GM12878 (cell line): ENCODE results near the gene RNASEH2A. TPM values are rescaled to one million over a fixed set of nuclear protein-coding genes. Genes with fewer than 3 reads are reported as not detected.

Source experiments
- CBX5 ChIP-seq: sonication (generic); IDR thresholded peaks from 2 replicates; pipeline ENCODE4 v1.6.1; 2016; ENCODE audit warnings: low read depth, moderate library complexity, mild to moderate bottlenecking, inconsistent platforms
- CEBPZ ChIP-seq: fragments of 150-350 bp; IDR thresholded peaks from 2 replicates; pipeline ENCODE4 v1.6.1; 2016; ENCODE audit warnings: low read depth, low read length
- GABPA ChIP-seq: IDR thresholded peaks from 2 replicates; pipeline ENCODE4 v1.6.1; 2014; ENCODE audit warnings: antibody characterized with exemption, low read depth, mild to moderate bottlenecking, inconsistent platforms
- HCFC1 ChIP-seq: fragments of 150-350 bp; IDR thresholded peaks from 2 replicates; pipeline ENCODE4 v1.6.1; 2014; ENCODE audit warnings: low read length
- HDAC6 ChIP-seq: fragments of 200-600 bp; sonication (generic); IDR thresholded peaks from one replicate; pipeline ENCODE4 v1.8.0; 2017; ENCODE audit warnings: antibody characterized with exemption; ENCODE audit not compliant: unreplicated experiment
- IKZF2 ChIP-seq, 2 experiments: fragments of 450-650 bp; IDR thresholded peaks; 2 replicates each; pipeline ENCODE4 v1.6.1; 2017; ENCODE audit warnings: mild to moderate bottlenecking in 2 of 2, moderate library complexity in 2 of 2
- KDM1A ChIP-seq: fragments of 200-600 bp; sonication (generic); IDR thresholded peaks from 2 replicates; pipeline ENCODE4 v1.6.1; 2016; ENCODE audit warnings: borderline replicate concordance
- MLLT1 ChIP-seq: fragments of 450-650 bp; IDR thresholded peaks from 2 replicates; pipeline ENCODE4 v1.6.1; 2016; ENCODE audit warnings: mild to moderate bottlenecking
- PAX5 ChIP-seq: IDR thresholded peaks from 2 replicates; pipeline ENCODE4 v1.6.1; 2011; ENCODE audit warnings: low read depth, low read length, borderline replicate concordance
- POLR2A ChIP-seq: IDR thresholded peaks from 2 replicates; pipeline ENCODE4 v1.6.1; 2011; ENCODE audit warnings: low read depth, mild to moderate bottlenecking, low read length
- RAD21 ChIP-seq: IDR thresholded peaks from 2 replicates; pipeline ENCODE4 v1.6.1; 2011; ENCODE audit warnings: mild to moderate bottlenecking, low read depth, low read length, moderate library complexity; ENCODE audit not compliant: insufficient read depth
- RAD51 ChIP-seq: fragments of 450-650 bp; IDR thresholded peaks from 2 replicates; pipeline ENCODE4 v1.6.1; 2016; ENCODE audit warnings: moderate library complexity, mild to moderate bottlenecking, inconsistent platforms
- RB1 ChIP-seq: fragments of 450-650 bp; formaldehyde crosslinking; IDR thresholded peaks from 2 replicates; pipeline ENCODE4 v1.6.1; 2017; ENCODE audit warnings: mild to moderate bottlenecking, borderline replicate concordance
- SIX5 ChIP-seq: IDR thresholded peaks from 2 replicates; pipeline ENCODE4 v1.6.1; 2011; ENCODE audit warnings: mild to moderate bottlenecking, low read depth, low read length, moderate library complexity; ENCODE audit not compliant: severe bottlenecking
- SMAD5 ChIP-seq: IDR thresholded peaks from 2 replicates; pipeline ENCODE4 v1.6.1; 2016; ENCODE audit warnings: antibody characterized with exemption, low read depth
- TAF1 ChIP-seq: IDR thresholded peaks from 2 replicates; pipeline ENCODE4 v1.6.1; 2011; ENCODE audit warnings: mild to moderate bottlenecking, low read depth, low read length, borderline replicate concordance
- TARDBP ChIP-seq: IDR thresholded peaks from 2 replicates; pipeline ENCODE4 v1.6.1; 2016; ENCODE audit warnings: borderline replicate concordance
- ZBED1 ChIP-seq: IDR thresholded peaks from 2 replicates; pipeline ENCODE4 v1.6.1; 2016; ENCODE audit warnings: borderline replicate concordance
- ZNF207 ChIP-seq: fragments of 450-650 bp; IDR thresholded peaks from 2 replicates; pipeline ENCODE4 v1.6.1; 2014; ENCODE audit warnings: antibody characterized with exemption, mild to moderate bottlenecking, borderline replicate concordance
- polyA plus RNA-seq, 11 experiments: library from polyadenylated mRNA; depleted of rRNA in 4 of 11; unstranded in 6 of 11; stranded (reverse) in 5 of 11; fragments of >200 nt; fragmentation: Nextera tagmentation in 4 of 11; fragmentation: Illumina TruSeq in 1 of 11; extraction: Ambion mirVana in 4 of 11; extraction: Trizol in 1 of 11; gene quantifications; 1 replicate in 1 of 11; 2 replicates in 10 of 11; pipeline versions ENCODE4 v1.2.1 to v1.2.3, GENCODE V29; 2011 to 2016; ENCODE audit warnings: inconsistent platforms in 2 of 11, missing spikeins in 2 of 11, low read depth in 1 of 11
- total RNA-seq, 4 experiments: library from RNA; depleted of rRNA in 3 of 4; stranded (reverse); fragments of >200 nt in 3 of 4; fragmentation: Illumina TruSeq in 1 of 4; extraction: Trizol in 1 of 4; gene quantifications; 2 replicates each; pipeline versions ENCODE4 v1.2.1 to v1.2.3, GENCODE V29; 2013 to 2021
- TF ChIP-seq, protein P1 (sequence below): fragments of 450-650 bp; conservative IDR thresholded peaks from 2 replicates; pipeline ENCODE4 v1.6.1; 2017; ENCODE audit warnings: mild to moderate bottlenecking, moderate library complexity
- TF ChIP-seq, protein P2 (sequence below): IDR thresholded peaks from 2 replicates; pipeline ENCODE4 v1.6.1; 2012; ENCODE audit warnings: mild to moderate bottlenecking, low read depth, low read length

RNASEH2A gene
- total and polyA plus RNA-seq, 10 of the 15 experiments (the other 5 are each of a cell fraction or from before 2014, with no cell fraction given) = 17.4 to 103 (median 40.4) TPM

GRCh38 chr19:12766051-12766521 is 40.3 kb upstream of the RNASEH2A start (continued):
- TF ChIP-seq MLLT1 = no peak
- no peak for TF ChIP-seq CEBPZ
- TF ChIP-seq, protein P1, sequence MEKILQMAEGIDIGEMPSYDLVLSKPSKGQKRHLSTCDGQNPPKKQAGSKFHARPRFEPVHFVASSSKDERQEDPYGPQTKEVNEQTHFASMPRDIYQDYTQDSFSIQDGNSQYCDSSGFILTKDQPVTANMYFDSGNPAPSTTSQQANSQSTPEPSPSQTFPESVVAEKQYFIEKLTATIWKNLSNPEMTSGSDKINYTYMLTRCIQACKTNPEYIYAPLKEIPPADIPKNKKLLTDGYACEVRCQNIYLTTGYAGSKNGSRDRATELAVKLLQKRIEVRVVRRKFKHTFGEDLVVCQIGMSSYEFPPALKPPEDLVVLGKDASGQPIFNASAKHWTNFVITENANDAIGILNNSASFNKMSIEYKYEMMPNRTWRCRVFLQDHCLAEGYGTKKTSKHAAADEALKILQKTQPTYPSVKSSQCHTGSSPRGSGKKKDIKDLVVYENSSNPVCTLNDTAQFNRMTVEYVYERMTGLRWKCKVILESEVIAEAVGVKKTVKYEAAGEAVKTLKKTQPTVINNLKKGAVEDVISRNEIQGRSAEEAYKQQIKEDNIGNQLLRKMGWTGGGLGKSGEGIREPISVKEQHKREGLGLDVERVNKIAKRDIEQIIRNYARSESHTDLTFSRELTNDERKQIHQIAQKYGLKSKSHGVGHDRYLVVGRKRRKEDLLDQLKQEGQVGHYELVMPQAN = no peak
- TF ChIP-seq TAF1 = no peak
- TF ChIP-seq, protein P2, sequence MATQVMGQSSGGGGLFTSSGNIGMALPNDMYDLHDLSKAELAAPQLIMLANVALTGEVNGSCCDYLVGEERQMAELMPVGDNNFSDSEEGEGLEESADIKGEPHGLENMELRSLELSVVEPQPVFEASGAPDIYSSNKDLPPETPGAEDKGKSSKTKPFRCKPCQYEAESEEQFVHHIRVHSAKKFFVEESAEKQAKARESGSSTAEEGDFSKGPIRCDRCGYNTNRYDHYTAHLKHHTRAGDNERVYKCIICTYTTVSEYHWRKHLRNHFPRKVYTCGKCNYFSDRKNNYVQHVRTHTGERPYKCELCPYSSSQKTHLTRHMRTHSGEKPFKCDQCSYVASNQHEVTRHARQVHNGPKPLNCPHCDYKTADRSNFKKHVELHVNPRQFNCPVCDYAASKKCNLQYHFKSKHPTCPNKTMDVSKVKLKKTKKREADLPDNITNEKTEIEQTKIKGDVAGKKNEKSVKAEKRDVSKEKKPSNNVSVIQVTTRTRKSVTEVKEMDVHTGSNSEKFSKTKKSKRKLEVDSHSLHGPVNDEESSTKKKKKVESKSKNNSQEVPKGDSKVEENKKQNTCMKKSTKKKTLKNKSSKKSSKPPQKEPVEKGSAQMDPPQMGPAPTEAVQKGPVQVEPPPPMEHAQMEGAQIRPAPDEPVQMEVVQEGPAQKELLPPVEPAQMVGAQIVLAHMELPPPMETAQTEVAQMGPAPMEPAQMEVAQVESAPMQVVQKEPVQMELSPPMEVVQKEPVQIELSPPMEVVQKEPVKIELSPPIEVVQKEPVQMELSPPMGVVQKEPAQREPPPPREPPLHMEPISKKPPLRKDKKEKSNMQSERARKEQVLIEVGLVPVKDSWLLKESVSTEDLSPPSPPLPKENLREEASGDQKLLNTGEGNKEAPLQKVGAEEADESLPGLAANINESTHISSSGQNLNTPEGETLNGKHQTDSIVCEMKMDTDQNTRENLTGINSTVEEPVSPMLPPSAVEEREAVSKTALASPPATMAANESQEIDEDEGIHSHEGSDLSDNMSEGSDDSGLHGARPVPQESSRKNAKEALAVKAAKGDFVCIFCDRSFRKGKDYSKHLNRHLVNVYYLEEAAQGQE = no peak
- TF ChIP-seq RAD51 = no peak
- no peak; the same call in 1 of the 2 replicates for TF ChIP-seq RB1
- no peak for TF ChIP-seq SMAD5
- TF ChIP-seq RAD21 = peak; percentile 65
- no peak for TF ChIP-seq SIX5
- no peak for TF ChIP-seq HCFC1
- no peak for TF ChIP-seq HDAC6
- TF ChIP-seq TARDBP = no peak
- TF ChIP-seq POLR2A = no peak
- no peak for TF ChIP-seq KDM1A
- TF ChIP-seq IKZF2 (IDR thresholded peaks at IDR 0.05) = peak in 1 of 2 experiments; percentile 38; a peak in 1 of 4 replicates
- no peak for TF ChIP-seq ZNF207
- no peak for TF ChIP-seq GABPA
- no peak; the same call in 1 of the 2 replicates for TF ChIP-seq PAX5
- no peak for TF ChIP-seq CBX5
- no peak for TF ChIP-seq ZBED1
- TF ChIP-seq, all 136 proteins: peak for 15
